ENCODE measurements around the gene SEL1L3.

- TF ChIP-seq CTCF (IDR thresholded peaks at IDR 0.05) (no peak), POLR2A (IDR thresholded peaks at IDR 0.05) (no peak)
Measured at GRCh38 chr4:25881193-25881592, 18.4 kb upstream of the SEL1L3 start.
